Measurements from ENCODE around the gene TPTE.
"Not testable (repeated sequence)": the region's sequence is repeated elsewhere in the genome, so short reads cannot be mapped to it uniquely, and the experiment has no call there.

Gene TPTE

GRCh38 chr21:10645667-10646066 lies 124.3 kb downstream of the TPTE start:
- not testable (repeated sequence) for H3K9ac ChIP-seq (ENCODE audit: low read depth, low read length); H3K27ac ChIP-seq (ENCODE audit: low read depth, low read length); H3K4me1 ChIP-seq (ENCODE audit: control insufficient read depth, insufficient read depth, low read length); H3K4me3 ChIP-seq (ENCODE audit: low read depth, low read length); H3K27me3 ChIP-seq (ENCODE audit: control insufficient read depth, insufficient read depth, low read length); H3K36me3 ChIP-seq (ENCODE audit: control insufficient read depth, insufficient read depth, low read length)
- peaks cover 92% of the 10 kb centered on the region for H3K9me3 ChIP-seq (ENCODE audit: control insufficient read depth, insufficient read depth, low read length)

- H3K27ac ChIP-seq (ENCODE audit: low read depth, low read length); H3K27me3 ChIP-seq (ENCODE audit: control insufficient read depth, insufficient read depth, low read length); H3K36me3 ChIP-seq (ENCODE audit: control insufficient read depth, insufficient read depth, low read length); H3K4me3 ChIP-seq (ENCODE audit: low read depth, low read length); H3K4me1 ChIP-seq (ENCODE audit: control insufficient read depth, insufficient read depth, low read length); H3K9ac ChIP-seq (ENCODE audit: low read depth, low read length): not testable (repeated sequence)
- H3K9me3 ChIP-seq (ENCODE audit: control insufficient read depth, insufficient read depth, low read length), result peaks cover 55% of the 10 kb centered on the region
Observed at GRCh38 chr21:10649350-10650149, 128.2 kb downstream of the TPTE start.

GRCh38 chr21:10650297-10650696 lies 128.9 kb downstream of the TPTE start:
- H3K27ac ChIP-seq (ENCODE audit: low read depth, low read length); H3K27me3 ChIP-seq (ENCODE audit: control insufficient read depth, insufficient read depth, low read length); H3K36me3 ChIP-seq (ENCODE audit: control insufficient read depth, insufficient read depth, low read length); H3K4me3 ChIP-seq (ENCODE audit: low read depth, low read length); H3K9ac ChIP-seq (ENCODE audit: low read depth, low read length); H3K4me1 ChIP-seq (ENCODE audit: control insufficient read depth, insufficient read depth, low read length): not testable (repeated sequence)
- peaks cover 48% of the 10 kb centered on the region for H3K9me3 ChIP-seq (ENCODE audit: control insufficient read depth, insufficient read depth, low read length)

Data from HUES48 (cell line).